Small intestine (tissue), 7 donors: ENCODE results near the gene C16orf86. TPM values are rescaled to one million over a fixed set of nuclear protein-coding genes. Genes with fewer than 3 reads are reported as not detected.

ENCODE experiments used
- DNase-seq, 2 donors: peaks; one replicate each; pipeline versions ENCODE4 v3.0.0 to v3.0.0-alpha.2; 2013
- FAIRE-seq: peaks from 2 replicates; lab custom pipeline; 2012; peaks lifted over from hg19 to GRCh38; lab: Jason Lieb, UNC
- H3K27ac ChIP-seq, 3 donors: one replicate each; pipeline ENCODE4 v1.5.1; 2013; ENCODE audit warnings: low read length in 2 of 3, mild to moderate bottlenecking in 2 of 3, control low read depth in 1 of 3, inconsistent platforms in 1 of 3, low read depth in 1 of 3, moderate library complexity in 1 of 3
- H3K27me3 ChIP-seq, 3 donors: one replicate each; pipeline ENCODE4 v1.6.1; 2013; ENCODE audit warnings: low read length in 3 of 3, inconsistent platforms in 1 of 3; ENCODE audit not compliant: control insufficient read depth in 3 of 3, insufficient read depth in 3 of 3
- H3K36me3 ChIP-seq, 3 donors: one replicate each; pipeline ENCODE4 v1.6.1; 2013; ENCODE audit warnings: low read length in 3 of 3, inconsistent platforms in 1 of 3, low read depth in 1 of 3, mild to moderate bottlenecking in 1 of 3, moderate library complexity in 1 of 3; ENCODE audit not compliant: control insufficient read depth in 3 of 3, insufficient read depth in 2 of 3
- H3K4me1 ChIP-seq, 3 donors: one replicate each; pipeline ENCODE4 v1.6.1; 2013; ENCODE audit warnings: low read length in 2 of 3, inconsistent platforms in 1 of 3, low read depth in 1 of 3, mild to moderate bottlenecking in 1 of 3, moderate library complexity in 1 of 3; ENCODE audit not compliant: control insufficient read depth in 3 of 3, insufficient read depth in 2 of 3
- H3K4me3 ChIP-seq, 3 donors: one replicate each; pipeline ENCODE4 v1.5.1; 2013; ENCODE audit warnings: low read length in 3 of 3, control low read depth in 1 of 3, inconsistent platforms in 1 of 3, low read depth in 1 of 3, mild to moderate bottlenecking in 1 of 3, moderate library complexity in 1 of 3
- H3K9me3 ChIP-seq, 2 donors: one replicate each; pipeline ENCODE4 v1.6.1; 2013; ENCODE audit warnings: low read depth in 1 of 2, low read length in 1 of 2; ENCODE audit not compliant: control insufficient read depth in 2 of 2, insufficient read depth in 1 of 2
- WGBS, 3 donors: extraction: QIAGEN DNeasy Blood & Tissue Kit; methylation state at CpG; one replicate each; pipeline ENCODE4 v1.1.7; 2013; 5-methylcytosine and 5-hydroxymethylcytosine counted together
- polyA plus RNA-seq, 4 donors: library from polyadenylated mRNA; stranded (reverse) in 3 of 4; unstranded in 1 of 4; fragments of 200-250 nt in 3 of 4; fragments of 120-200 nt in 1 of 4; gene quantifications; one replicate each; pipeline versions ENCODE4 v1.2.1 to v1.2.3, GENCODE V29; 2013
- donor health status: healthy with polysubstance abuse.
- donor health status: control.
- donor health status: control.
- donor health status: Bipolar disorder and iron deficiency.
- donor health status: healthy.

Gene C16orf86
- polyA plus RNA-seq, 4 donors = 1.2 to 3.2 (median 1.9) TPM; not detected in 1

DNA sequence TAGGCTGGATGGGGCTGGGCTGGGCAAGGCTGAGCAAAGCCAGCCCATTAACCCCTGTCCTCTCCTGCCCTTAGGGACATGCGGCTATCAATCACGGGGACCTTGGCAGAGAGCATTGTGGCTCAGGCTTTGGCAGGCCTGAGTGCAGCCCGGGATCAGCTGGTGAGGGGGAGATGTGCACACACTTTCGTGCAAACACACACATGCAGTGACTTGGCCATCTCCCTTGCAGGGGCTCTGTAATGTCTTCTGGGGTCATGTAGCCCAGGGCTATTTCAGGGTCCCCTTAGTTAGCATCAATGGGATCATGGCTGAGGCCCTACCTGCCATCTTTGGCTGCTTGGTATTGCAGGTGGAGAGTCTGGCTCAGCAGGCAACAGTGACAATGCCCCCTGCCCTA is 14.8 kb upstream of the C16orf86 start:
- Histone ChIP-seq H3K36me3 (peaks cover 0 to 4% (median 0%) of the 10 kb centered on the region in 3 donors), H3K27me3 (peaks cover 4 to 82% (median 13%) of the 10 kb centered on the region in 3 donors), H3K9me3 (peaks cover 0 to 3% of the 10 kb centered on the region in 2 donors), H3K27ac (no peak overlapping the region), H3K4me3 (no peak overlapping the region), H3K4me1 (peaks cover 0 to 8% (median 0%) of the 10 kb centered on the region in 3 donors)
- FAIRE-seq = no peak
- WGBS, 3 donors = 83 to 90% (median 87%) methylated on average over 4 of the region's 4 CpGs
- no peak for DNase-seq

DNA sequence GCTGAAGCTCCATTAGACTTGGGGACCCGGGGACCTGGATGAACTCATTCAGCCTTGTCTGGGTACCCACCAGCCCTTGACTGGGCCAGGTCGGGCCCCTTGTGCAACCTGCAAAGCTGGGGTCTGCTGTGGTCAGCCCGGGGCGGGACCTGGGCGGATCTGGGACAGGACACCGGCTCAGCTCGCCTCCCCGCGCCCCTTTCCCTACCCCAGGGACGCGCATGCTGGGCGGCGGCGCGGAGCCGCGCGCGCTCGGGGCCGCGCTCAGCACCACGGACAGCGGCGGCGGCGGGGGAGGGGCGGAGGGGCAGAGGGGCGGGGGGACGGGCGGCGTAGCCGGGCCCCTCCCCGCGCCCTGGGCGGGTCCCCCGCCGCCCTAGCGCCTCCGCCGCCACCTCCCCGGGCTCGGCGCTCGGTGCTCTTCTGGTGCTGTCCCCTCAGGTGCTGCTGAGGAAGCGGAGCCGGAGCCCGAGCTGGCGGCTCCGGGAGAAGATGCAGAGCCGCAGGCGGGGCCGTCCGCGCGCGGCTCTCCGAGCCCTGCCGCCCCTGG is 14.0 kb upstream of the C16orf86 start:
- Histone ChIP-seq H3K36me3 (peaks cover 0 to 12% (median 2%) of the 10 kb centered on the region in 3 donors), H3K9me3 (peaks cover 0 to 3% of the 10 kb centered on the region in 2 donors), H3K27me3 (peaks cover 2 to 74% (median 13%) of the 10 kb centered on the region in 3 donors), H3K27ac (no peak overlapping the region), H3K4me3 (peak overlapping the region in 1 of 3 donors; percentile 45), H3K4me1 (peaks cover 0 to 8% (median 0%) of the 10 kb centered on the region in 3 donors)
- WGBS, 3 donors = 22 to 29% (median 23%) methylated on average over 13 to 59 of the region's 59 CpGs
- DNase-seq = peak in 1 of 2 donors; percentile 47
- no peak for FAIRE-seq

DNA sequence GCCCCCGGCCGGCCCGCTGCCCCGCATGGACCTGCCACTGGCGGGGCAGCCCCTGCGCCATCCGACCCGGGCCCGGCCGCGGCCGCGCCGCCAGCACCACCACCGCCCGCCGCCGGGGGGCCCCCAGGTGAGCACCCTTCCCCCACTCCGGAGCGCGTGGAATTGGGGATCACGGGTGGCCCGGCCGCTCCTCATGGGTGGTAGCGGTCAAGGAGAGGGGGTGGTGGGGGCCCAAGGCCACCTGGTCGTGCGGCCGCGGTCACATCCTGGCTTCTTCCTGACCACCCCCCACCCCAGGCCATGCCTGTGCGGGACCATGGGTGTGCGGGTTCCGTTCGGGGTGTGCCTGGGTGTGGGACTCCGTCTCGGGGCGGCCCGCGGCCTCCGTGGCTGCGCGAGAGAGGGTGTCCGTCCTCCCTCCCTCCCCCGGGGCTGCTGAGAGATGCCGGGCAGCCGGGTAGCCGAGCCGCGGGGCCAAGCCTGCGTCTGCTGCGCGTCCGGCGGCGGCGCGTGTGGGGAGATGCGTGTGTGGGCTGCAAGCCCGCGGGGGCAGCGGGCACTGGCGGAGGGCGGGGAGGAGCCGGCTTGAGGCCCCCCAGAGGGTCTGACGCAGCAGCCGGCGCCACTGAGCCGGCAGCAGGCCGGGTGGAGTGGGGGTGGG is 13.4 kb upstream of the C16orf86 start:
- no peak for FAIRE-seq
- WGBS, 3 donors = 13 to 35% (median 28%) methylated on average over 43 to 68 of the region's 68 CpGs
- Histone ChIP-seq H3K36me3 (peaks cover 0 to 18% (median 2%) of the 10 kb centered on the region in 3 donors), H3K27me3 (peaks cover 0 to 68% (median 13%) of the 10 kb centered on the region in 3 donors), H3K4me3 (peak overlapping the region in 2 of 3 donors; percentile 25 to 45), H3K27ac (no peak overlapping the region), H3K4me1 (peaks cover 0 to 8% (median 0%) of the 10 kb centered on the region in 3 donors), H3K9me3 (peaks cover 0 to 3% of the 10 kb centered on the region in 2 donors)
- no peak for DNase-seq

DNA sequence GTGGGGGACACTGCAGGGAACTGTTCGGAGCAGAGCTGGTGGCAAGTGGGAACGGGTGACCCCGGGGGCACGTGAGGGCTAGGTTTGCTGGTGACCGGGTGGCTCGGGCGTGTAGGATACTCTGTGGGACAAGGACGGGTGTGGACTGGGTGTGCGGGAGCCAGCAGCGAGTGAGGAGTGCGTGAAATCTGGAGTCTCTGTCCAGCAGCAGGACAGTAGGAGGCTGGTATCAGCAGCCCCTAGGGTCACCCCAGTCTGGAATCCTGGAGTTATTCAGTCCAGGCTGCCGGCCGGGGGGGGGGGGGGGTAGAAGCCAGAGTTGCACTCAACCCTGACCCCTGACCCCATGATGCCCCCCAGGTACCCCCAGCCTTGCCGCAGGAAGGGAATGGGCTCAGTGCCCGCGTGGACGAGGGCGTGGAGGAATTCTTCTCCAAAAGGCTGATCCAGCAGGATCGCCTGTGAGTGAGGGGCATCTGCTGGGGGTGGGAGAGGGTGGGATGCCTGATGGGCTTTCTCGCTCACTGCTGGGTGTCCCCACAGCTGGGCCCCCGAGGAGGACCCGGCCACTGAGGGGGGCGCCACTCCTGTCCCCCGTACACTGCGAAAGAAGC is 12.7 kb upstream of the C16orf86 start:
- Histone ChIP-seq H3K27me3 (peaks cover 0 to 62% (median 13%) of the 10 kb centered on the region in 3 donors), H3K4me3 (no peak overlapping the region), H3K4me1 (peaks cover 0 to 11% (median 0%) of the 10 kb centered on the region in 3 donors), H3K27ac (no peak overlapping the region), H3K36me3 (peaks cover 0 to 24% (median 2%) of the 10 kb centered on the region in 3 donors), H3K9me3 (peaks cover 0 to 3% of the 10 kb centered on the region in 2 donors)
- DNase-seq (no peak), FAIRE-seq (no peak)
- 25 to 46% (median 40%) methylated on average over 23 to 25 of the region's 25 CpGs for WGBS, 3 donors

DNA sequence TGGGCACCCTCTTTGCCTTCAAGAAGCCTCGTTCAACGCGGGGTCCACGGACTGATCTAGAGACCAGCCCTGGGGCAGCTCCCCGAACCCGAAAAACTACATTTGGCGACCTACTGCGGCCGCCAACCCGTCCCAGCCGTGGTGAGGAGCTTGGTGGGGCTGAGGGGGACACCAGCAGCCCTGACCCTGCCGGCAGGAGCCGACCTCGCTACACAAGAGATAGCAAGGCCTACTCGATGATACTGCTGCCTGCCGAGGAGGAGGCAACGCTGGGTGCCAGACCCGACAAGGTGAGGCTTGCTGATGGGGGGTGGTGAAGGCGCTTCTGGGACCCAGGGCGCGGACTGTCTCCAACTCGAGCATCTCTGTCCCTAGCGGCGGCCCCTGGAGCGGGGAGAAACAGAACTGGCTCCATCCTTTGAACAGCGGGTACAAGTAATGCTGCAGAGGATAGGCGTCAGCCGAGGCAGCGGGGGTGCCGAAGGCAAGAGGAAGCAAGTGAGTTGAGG is 12.2 kb upstream of the C16orf86 start:
- Histone ChIP-seq H3K4me3 (no peak overlapping the region), H3K9me3 (peaks cover 0 to 3% of the 10 kb centered on the region in 2 donors), H3K27me3 (peaks cover 0 to 56% (median 13%) of the 10 kb centered on the region in 3 donors), H3K27ac (no peak overlapping the region), H3K36me3 (peaks cover 0 to 27% (median 2%) of the 10 kb centered on the region in 3 donors), H3K4me1 (peaks cover 0 to 16% (median 0%) of the 10 kb centered on the region in 3 donors)
- FAIRE-seq (no peak), DNase-seq (no peak)
- 55 to 63% (median 61%) methylated on average over 30 of the region's 30 CpGs for WGBS, 3 donors

DNA sequence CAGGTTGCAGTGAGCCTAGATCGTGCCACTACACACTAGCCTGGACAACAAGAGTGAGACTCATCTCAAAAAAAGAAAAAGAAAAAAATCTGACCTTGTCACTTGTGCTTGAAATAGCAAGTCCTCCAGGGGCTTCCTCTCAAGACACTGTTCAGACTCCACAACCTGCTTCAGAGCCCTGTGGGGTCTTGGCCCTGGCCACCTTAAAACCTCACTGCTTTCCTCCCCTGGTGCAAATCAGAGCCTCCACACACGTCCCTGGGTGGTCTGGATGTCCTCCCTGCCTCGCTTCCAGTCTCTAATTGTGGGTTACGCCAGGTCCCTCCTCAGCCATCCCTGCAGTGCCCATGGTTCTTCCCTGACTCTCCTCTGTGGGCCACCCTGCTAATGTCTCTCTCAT is 11.3 kb upstream of the C16orf86 start:
- Histone ChIP-seq H3K4me3 (no peak overlapping the region), H3K4me1 (peaks cover 0 to 12% (median 0%) of the 10 kb centered on the region in 3 donors), H3K27ac (no peak overlapping the region), H3K36me3 (peaks cover 0 to 27% (median 2%) of the 10 kb centered on the region in 3 donors), H3K27me3 (peaks cover 0 to 47% (median 6%) of the 10 kb centered on the region in 3 donors), H3K9me3 (peaks cover 0 to 3% of the 10 kb centered on the region in 2 donors)
- FAIRE-seq = no peak
- DNase-seq = no peak
- 62 to 73% (median 67%) methylated on average over 4 of the region's 4 CpGs for WGBS, 3 donors

DNA sequence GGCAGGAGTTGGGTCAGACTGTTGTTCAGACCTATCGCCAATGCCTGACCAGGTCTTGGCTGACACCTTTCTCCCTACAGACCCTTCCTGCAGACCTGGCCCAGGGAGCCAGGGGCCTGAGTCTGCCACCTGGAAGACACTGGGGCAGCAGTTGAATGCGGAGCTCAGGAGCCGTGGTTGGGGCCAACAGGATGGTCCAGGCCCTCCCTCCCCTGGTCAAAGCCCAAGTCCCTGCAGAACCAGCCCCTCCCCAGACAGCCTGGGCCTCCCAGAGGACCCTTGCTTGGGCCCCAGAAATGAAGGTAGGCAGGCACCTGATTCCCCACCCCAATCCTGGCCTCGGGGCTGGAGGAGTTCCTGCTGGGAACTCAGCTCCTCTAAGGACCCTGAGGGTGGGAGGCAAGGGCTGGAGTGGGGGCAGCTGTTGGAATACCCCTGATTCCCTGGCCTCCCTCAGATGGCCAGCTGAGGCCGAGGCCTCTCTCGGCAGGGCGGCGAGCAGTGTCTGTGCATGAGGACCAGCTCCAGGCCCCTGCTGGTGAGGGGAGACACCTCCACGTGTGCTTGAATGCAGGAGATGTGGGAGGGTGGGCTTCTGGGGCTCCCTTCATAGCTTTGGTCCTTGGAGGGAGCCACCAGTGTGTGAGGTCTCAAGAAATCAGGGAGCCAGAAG is 10.1 kb upstream of the C16orf86 start:
- Histone ChIP-seq H3K4me1 (peaks cover 0 to 17% (median 0%) of the 10 kb centered on the region in 3 donors), H3K4me3 (no peak overlapping the region), H3K9me3 (peaks cover 0 to 3% of the 10 kb centered on the region in 2 donors), H3K27me3 (peaks cover 0 to 36% (median 6%) of the 10 kb centered on the region in 3 donors), H3K36me3 (peaks cover 0 to 27% (median 2%) of the 10 kb centered on the region in 3 donors), H3K27ac (no peak overlapping the region)
- 84 to 85% (median 85%) methylated on average over 9 of the region's 9 CpGs for WGBS, 3 donors
- FAIRE-seq = no peak
- DNase-seq = no peak
